Testis (tissue), 3 donors: ENCODE measurements around the gene ARHGAP26. TPM values are rescaled to one million over a fixed set of nuclear protein-coding genes. Genes with fewer than 3 reads are reported as not detected.

Experiments
- DNase-seq: peaks from one replicate; pipeline ENCODE4 v3.0.0-alpha.2; 2019
- H3K27ac ChIP-seq, 2 donors: fragments of 200-600 bp; sonication (generic); one replicate each; pipeline ENCODE4 v1.5.1; 2019
- H3K27me3 ChIP-seq: fragments of 200-600 bp; sonication (generic); one replicate; pipeline ENCODE4 v1.5.1; 2019
- H3K36me3 ChIP-seq: fragments of 200-600 bp; sonication (generic); one replicate; pipeline ENCODE4 v1.5.1; 2017; ENCODE audit warnings: low read depth; ENCODE audit errors: missing control alignments
- H3K4me1 ChIP-seq: fragments of 200-600 bp; sonication (generic); one replicate; pipeline ENCODE4 v1.5.1; 2019
- H3K4me3 ChIP-seq, 2 donors: fragments of 200-600 bp; sonication (generic); one replicate each; pipeline ENCODE4 v1.5.1; 2017 to 2019
- H3K9me3 ChIP-seq: fragments of 200-600 bp; sonication (generic); one replicate; pipeline ENCODE4 v1.5.1; 2017
- POLR2A ChIP-seq: fragments of 450-650 bp; IDR thresholded peaks from one replicate; pipeline ENCODE4 v1.6.1; 2017; ENCODE audit warnings: antibody characterized with exemption, mild to moderate bottlenecking, moderate library complexity
- WGBS, 2 donors: methylation state at CpG; one replicate each; pipeline ENCODE4 v1.1.5; 2018; 5-methylcytosine and 5-hydroxymethylcytosine counted together
- intact Hi-C: fragments of 100-400 bp; cut with DNase I; formaldehyde crosslinking; loops from one replicate; pipeline ENCODE4 v1.15.1; 2023; ENCODE audit warnings: low total_unique reads
- polyA plus RNA-seq: library from polyadenylated mRNA; stranded (reverse); fragments of 350-450 nt; fragmentation: Illumina TruSeq; extraction: RNeasy Lipid Tissue Mini Kit (QIAGEN cat#74804); gene quantifications from one replicate; pipeline ENCODE4 v1.2.3, GENCODE V29; 2014; ENCODE audit warnings: low read depth, low replicate concordance; ENCODE audit not compliant: insufficient read depth
- total RNA-seq, 2 donors: library from RNA; depleted of rRNA; stranded (reverse); fragments of >200 nt; gene quantifications; one replicate each; pipeline ENCODE4 v1.2.3, GENCODE V29; 2016
- TF ChIP-seq, protein P1 (sequence below), 3 experiments: fragments of 450-650 bp in 2 of 3; fragments of 200-600 bp in 1 of 3; sonication (generic) in 1 of 3; IDR thresholded peaks; one replicate each; pipeline ENCODE4 v1.5.1; 2016 to 2019; ENCODE audit warnings: antibody characterized with exemption in 3 of 3, mild to moderate bottlenecking in 2 of 3, moderate library complexity in 1 of 3

Gene ARHGAP26
- total and polyA plus RNA-seq, 3 donors from 2014 or later: 33.8 to 98.7 (median 95.7) TPM

DNA sequence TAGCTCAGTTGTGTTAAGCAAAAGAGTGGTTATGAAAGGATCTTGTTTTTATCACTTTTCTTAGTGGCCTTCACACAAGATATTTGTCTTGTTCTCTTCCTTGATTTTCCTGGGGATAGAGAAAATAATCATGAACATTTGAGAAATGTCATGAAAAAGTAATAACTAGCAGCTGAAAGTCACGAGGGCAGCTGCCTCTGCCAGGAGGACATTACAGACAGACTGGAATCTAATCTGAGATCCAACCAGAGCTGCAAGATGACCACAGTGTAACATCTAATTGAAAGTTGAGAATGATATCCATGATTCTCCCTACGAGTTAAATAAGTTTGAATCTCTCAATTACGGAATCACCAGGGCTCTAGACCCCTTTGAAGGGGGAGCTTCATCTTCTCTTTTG, 274.9 kb downstream of the ARHGAP26 start:
- WGBS, 2 donors: 71 to 76% methylated on average over 3 of the region's 3 CpGs
- no peaks in the 10 kb centered on the region for H3K4me1 ChIP-seq
- intact Hi-C loops: no loop called here
- no peaks in the 10 kb centered on the region for H3K9me3 ChIP-seq
- TF ChIP-seq, protein P1, sequence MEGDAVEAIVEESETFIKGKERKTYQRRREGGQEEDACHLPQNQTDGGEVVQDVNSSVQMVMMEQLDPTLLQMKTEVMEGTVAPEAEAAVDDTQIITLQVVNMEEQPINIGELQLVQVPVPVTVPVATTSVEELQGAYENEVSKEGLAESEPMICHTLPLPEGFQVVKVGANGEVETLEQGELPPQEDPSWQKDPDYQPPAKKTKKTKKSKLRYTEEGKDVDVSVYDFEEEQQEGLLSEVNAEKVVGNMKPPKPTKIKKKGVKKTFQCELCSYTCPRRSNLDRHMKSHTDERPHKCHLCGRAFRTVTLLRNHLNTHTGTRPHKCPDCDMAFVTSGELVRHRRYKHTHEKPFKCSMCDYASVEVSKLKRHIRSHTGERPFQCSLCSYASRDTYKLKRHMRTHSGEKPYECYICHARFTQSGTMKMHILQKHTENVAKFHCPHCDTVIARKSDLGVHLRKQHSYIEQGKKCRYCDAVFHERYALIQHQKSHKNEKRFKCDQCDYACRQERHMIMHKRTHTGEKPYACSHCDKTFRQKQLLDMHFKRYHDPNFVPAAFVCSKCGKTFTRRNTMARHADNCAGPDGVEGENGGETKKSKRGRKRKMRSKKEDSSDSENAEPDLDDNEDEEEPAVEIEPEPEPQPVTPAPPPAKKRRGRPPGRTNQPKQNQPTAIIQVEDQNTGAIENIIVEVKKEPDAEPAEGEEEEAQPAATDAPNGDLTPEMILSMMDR (IDR thresholded peaks at IDR 0.05): no peak
- no peak overlapping the region for H3K4me3 ChIP-seq
- H3K27ac ChIP-seq: no peak overlapping the region
- no peak for DNase-seq
- no peaks in the 10 kb centered on the region for H3K27me3 ChIP-seq
- no peaks in the 10 kb centered on the region for H3K36me3 ChIP-seq

DNA sequence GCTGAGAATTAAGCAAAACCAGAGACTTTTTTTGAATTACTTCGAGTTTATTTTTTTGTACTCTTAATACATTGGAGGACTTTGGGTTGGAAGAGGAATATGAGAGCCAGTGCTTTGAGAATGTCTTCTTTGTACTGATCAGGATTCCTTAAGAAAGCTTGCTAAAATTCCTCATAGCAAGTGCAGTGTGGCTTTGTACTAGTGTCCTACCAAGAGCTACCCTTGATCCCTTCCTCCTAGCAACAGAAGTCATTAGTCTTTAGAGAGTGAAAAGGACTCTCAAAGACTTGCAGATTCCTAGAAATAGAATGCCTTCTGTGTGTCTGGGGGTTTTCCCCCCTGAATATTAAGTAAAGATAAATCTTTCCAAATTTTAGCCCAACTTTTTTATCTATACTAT, 276.1 kb downstream of the ARHGAP26 start:
- Histone ChIP-seq H3K4me1 (peaks cover 4% of the 10 kb centered on the region), H3K9me3 (no peaks in the 10 kb centered on the region), H3K36me3 (no peaks in the 10 kb centered on the region), H3K4me3 (no peak overlapping the region), H3K27me3 (no peaks in the 10 kb centered on the region), H3K27ac (no peak overlapping the region)
- intact Hi-C loops: no loop called here
- 92 to 100% methylated on average over 1 of the region's 1 CpG for WGBS, 2 donors
- no peak for DNase-seq
- no peak for TF ChIP-seq POLR2A
- TF ChIP-seq, protein P1 (IDR thresholded peaks at IDR 0.05): no peak

DNA sequence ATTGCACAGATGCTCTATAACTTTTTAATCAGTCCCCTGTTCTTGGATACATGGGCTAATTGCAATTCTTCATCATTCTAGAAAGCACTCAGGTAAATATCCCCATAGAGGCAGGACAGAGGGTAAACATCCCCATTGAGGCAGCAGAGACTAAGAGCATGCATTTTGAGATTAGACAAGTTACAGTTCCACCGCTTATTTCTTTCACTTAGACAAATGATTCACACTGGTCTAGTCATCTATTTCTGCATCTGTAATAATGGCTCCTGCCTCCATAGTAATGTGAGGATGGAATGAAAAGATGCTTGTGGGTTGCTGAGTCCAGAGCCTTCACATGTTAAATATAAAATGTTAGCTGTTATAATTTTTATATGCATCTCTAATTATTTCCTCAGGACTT, 276.9 kb downstream of the ARHGAP26 start:
- Histone ChIP-seq H3K9me3 (no peaks in the 10 kb centered on the region), H3K27ac (no peak overlapping the region), H3K4me3 (no peak overlapping the region), H3K27me3 (no peaks in the 10 kb centered on the region), H3K36me3 (no peaks in the 10 kb centered on the region), H3K4me1 (peaks cover 12% of the 10 kb centered on the region)
- no peak for DNase-seq
- intact Hi-C loops: no loop called here
- TF ChIP-seq POLR2A: no peak
- TF ChIP-seq, protein P1 (IDR thresholded peaks at IDR 0.05): no peak
- WGBS, 2 donors: 92% methylated on average over 1 of the region's 1 CpG

DNA sequence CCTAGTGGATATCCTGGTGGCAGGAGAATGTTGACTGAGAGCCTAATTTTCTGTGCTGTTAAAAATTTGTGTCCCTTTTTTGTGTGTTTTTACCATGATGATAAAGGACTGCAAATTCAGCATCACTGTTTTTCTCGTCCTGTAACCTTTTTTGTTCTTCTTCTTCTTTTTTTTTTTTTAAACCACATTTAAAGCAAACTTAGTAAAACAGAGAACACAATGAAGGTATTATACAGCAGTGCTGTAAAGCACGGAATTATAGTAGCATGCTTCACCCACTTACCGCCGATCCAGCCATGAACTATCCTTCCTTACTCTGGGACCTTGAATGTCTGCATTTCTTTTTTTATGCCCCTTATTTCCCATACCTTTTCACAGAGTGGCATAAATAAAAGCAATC, 280.0 kb downstream of the ARHGAP26 start:
- no peak for DNase-seq
- Histone ChIP-seq H3K27me3 (no peaks in the 10 kb centered on the region), H3K36me3 (no peaks in the 10 kb centered on the region), H3K4me3 (no peak overlapping the region), H3K27ac (no peak overlapping the region), H3K9me3 (no peaks in the 10 kb centered on the region), H3K4me1 (peaks cover 19% of the 10 kb centered on the region)
- intact Hi-C loops: no loop called here
- TF ChIP-seq POLR2A: no peak
- TF ChIP-seq, protein P1 (IDR thresholded peaks at IDR 0.05): no peak
- 82 to 89% methylated on average over 4 of the region's 4 CpGs for WGBS, 2 donors

DNA sequence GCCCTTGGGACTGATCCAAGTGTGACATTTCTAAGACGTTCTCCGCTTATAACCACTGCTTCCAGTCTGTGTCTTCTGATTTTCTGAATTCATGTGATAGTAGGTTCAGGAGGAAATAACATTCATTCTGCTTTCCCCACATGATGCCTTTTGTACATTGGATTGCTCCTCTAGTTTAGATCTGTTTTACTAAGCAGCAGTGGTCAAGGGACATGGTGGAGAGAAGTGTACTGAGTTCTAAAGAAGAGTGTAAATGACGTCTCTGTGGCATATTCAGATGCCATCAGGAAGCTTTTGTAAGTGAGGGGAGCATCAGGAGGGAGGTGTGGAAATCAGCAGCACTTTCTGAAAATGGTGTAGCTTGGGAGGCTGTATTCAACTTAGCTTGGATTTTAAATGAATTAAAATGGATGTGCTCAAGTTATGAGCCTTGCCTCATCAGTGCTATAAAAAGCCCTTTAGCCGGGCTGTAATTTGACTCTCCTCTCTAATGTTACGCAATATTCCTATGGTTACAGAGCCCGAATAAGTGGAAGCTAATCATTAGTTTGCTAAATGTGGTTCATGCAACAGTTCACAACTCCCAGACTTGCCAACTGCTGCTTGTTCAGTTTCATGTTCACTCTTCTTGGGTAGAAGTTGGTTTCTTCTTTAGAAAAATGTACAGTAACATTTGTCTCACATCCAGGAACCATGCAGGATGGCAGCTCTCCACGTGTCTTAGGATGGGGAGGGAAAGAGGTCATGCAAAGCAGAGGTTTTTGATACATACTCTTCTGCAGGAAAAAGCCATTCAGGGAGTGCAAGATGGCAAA, 281.3 kb downstream of the ARHGAP26 start:
- no peaks in the 10 kb centered on the region for H3K36me3 ChIP-seq
- H3K4me1 ChIP-seq: peaks cover 19% of the 10 kb centered on the region
- no peaks in the 10 kb centered on the region for H3K9me3 ChIP-seq
- no peak for DNase-seq
- no peak overlapping the region for H3K27ac ChIP-seq
- intact Hi-C loops: no loop called here
- TF ChIP-seq POLR2A: no peak
- TF ChIP-seq, protein P1 (IDR thresholded peaks at IDR 0.05): no peak
- H3K27me3 ChIP-seq: no peaks in the 10 kb centered on the region
- no peak overlapping the region for H3K4me3 ChIP-seq
- WGBS, 2 donors: 46 to 61% methylated on average over 6 to 7 of the region's 7 CpGs
